Measurements from ENCODE around the gene SNRPA.

DNA sequence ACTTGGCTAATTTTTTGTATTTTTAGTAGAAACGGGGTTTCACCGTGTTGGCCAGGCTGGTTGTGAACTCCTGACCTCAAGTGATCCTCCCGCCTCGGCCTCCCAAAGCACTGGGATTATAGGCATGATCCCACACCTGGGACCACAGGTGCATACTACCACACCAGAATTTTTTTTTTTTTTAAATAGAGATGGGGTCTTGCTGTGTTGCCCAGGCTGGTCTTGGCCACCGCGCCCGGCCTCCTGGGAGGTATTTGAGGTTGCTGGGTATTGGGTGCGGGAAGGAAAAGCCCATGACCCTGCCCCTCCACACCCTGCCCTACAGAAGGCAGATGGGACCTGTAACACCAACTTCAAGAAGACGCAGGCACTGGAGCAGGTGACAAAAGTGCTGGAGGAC, 14.3 kb upstream of the SNRPA start:
- TF ChIP-seq, protein P1, sequence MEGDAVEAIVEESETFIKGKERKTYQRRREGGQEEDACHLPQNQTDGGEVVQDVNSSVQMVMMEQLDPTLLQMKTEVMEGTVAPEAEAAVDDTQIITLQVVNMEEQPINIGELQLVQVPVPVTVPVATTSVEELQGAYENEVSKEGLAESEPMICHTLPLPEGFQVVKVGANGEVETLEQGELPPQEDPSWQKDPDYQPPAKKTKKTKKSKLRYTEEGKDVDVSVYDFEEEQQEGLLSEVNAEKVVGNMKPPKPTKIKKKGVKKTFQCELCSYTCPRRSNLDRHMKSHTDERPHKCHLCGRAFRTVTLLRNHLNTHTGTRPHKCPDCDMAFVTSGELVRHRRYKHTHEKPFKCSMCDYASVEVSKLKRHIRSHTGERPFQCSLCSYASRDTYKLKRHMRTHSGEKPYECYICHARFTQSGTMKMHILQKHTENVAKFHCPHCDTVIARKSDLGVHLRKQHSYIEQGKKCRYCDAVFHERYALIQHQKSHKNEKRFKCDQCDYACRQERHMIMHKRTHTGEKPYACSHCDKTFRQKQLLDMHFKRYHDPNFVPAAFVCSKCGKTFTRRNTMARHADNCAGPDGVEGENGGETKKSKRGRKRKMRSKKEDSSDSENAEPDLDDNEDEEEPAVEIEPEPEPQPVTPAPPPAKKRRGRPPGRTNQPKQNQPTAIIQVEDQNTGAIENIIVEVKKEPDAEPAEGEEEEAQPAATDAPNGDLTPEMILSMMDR (optimal IDR thresholded peaks at IDR 0.05 in 1 of 3, IDR thresholded peaks at IDR 0.05 in 1 of 3, conservative IDR thresholded peaks at IDR 0.05 in 1 of 3; ENCODE audit: extremely low read depth in 1 of 3, insufficient read depth in 2 of 3, low read length in 3 of 3): no peak
- TF ChIP-seq EZH2 (IDR thresholded peaks at IDR 0.05; ENCODE audit: low read length): no peak

All from keratinocyte (primary cell).